Activated CD8-positive, alpha-beta memory T cell treated with anti-CD3 and anti-CD28 coated beads for 36 hours (primary cell): ENCODE measurements around the gene HBD. TPM values are rescaled to one million over a fixed set of nuclear protein-coding genes. Genes with fewer than 3 reads are reported as not detected.

Source experiments
- CTCF ChIA-PET: fragments of 350-600 bp; sonication (Branson Sonifier 250); formaldehyde crosslinking; loops from one replicate; lab custom pipeline; 2021; ENCODE audit warnings: antibody characterized with exemption; lab: Charles Lee
- POLR2A ChIA-PET: fragments of 350-600 bp; sonication (Branson Sonifier 250); formaldehyde crosslinking; loops from one replicate; lab custom pipeline; 2021; ENCODE audit warnings: antibody characterized with exemption; lab: Charles Lee
- total RNA-seq, 2 experiments: library from RNA; stranded (reverse); gene quantifications; one replicate each; pipeline ENCODE4 v1.2.3, GENCODE V29; 2021

Gene HBD
- total RNA-seq, 2 experiments from 2014 or later, result not detected

GRCh38 chr11:5198285-5198684 lies 36.0 kb downstream of the HBD start:
- CTCF ChIA-PET, result no interaction called here
- POLR2A ChIA-PET, result no interaction called here

- ChIA-PET POLR2A (no interaction called here), CTCF (no interaction called here)
These were observed 36.7 kb downstream of the HBD start for GRCh38 chr11:5197536-5197935.

DNA sequence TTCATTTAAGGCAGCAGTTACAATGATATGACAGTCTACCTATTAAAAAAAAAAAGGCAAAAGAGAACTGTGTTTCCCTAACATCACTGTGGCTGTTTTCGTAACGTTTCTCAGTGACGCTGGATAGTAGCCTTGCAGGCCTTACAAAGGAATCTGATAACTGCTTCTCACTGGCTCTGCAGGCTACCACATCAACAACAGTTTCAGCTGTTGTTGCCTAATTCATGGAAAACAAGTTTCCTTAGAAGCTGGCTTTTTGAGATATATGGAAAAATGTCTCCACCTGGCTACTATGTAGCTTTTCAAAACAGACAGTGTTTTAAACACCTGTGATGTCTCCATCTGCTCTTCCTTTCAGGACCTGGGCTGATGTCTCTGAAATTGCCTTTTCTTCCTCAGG lies 37.6 kb downstream of the HBD start:
- ChIA-PET CTCF (no interaction called here), POLR2A (no interaction called here)

GRCh38 chr11:5196067-5196466 lies 38.2 kb downstream of the HBD start:
- CTCF ChIA-PET, result no interaction called here

DNA sequence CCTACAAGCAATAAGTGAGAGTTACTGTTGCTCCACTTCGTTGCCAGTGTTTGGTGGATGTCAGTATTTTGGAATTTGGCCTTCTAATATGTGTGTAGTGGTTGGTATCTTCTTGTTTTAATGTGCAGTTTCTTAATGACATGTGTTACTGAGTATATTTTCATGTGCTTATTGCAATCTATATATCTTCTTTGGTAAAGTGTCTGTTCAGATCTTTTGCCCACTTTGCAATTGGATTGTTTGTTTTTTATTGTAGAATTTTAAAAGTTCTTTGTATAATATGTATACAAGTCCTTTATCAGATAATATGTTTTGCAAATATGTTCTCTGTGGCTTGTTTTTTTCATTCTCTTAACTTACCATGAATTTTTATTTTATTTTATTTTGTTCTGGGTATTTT lies 41.5 kb downstream of the HBD start:
- ChIA-PET CTCF (no interaction called here), POLR2A (no interaction called here)

More at GRCh38 chr11:5196067-5196466, 38.2 kb downstream of the HBD start:
- POLR2A ChIA-PET, result no interaction called here

GRCh38 chr11:5188201-5188600 lies 46.1 kb downstream of the HBD start:
- ChIA-PET CTCF (no interaction called here), POLR2A (no interaction called here)

Other genes with a start within 250 kb of the HBD start
- gene OR51L1, start 239.6 kb downstream of the HBD start, total RNA-seq, result not detected
- not detected for gene OR52J3, start 188.0 kb downstream of the HBD start, total RNA-seq
- gene OR52E2, start 174.9 kb downstream of the HBD start, total RNA-seq, result not detected
- not detected for gene OR52E1, start 164.9 kb downstream of the HBD start, total RNA-seq
- not detected for gene OR52A5, start 96.1 kb downstream of the HBD start, total RNA-seq
- gene OR52A1, start 79.7 kb downstream of the HBD start, total RNA-seq, result not detected
- not detected for gene OR51V1, start 33.8 kb downstream of the HBD start, total RNA-seq
- gene HBB, start 7.4 kb downstream of the HBD start, total RNA-seq, result not detected
- not detected for gene HBG1, start 15.4 kb upstream of the HBD start, total RNA-seq
- not detected for gene HBG2, start 20.3 kb upstream of the HBD start, total RNA-seq
- not detected for gene HBE1, start 35.5 kb upstream of the HBD start, total RNA-seq
- gene OR51B4, start 67.5 kb upstream of the HBD start, total RNA-seq, result not detected
- not detected for gene OR51B2, start 89.8 kb upstream of the HBD start, total RNA-seq
- gene OR51B5, start 109.0 kb upstream of the HBD start, total RNA-seq, result not detected
- not detected for gene OR51B6, start 117.0 kb upstream of the HBD start, total RNA-seq
- not detected for gene OR51M1, start 149.3 kb upstream of the HBD start, total RNA-seq
- not detected for gene OR51Q1, start 187.6 kb upstream of the HBD start, total RNA-seq
- not detected for gene OR51I1, start 207.0 kb upstream of the HBD start, total RNA-seq
- gene OR51I2, start 214.8 kb upstream of the HBD start, total RNA-seq, result not detected